NCI-H526 treated with DMSO at 0.1 percent for 48 hours (cell line): ENCODE results near the gene PDCL3.
A peak's percentile ranks its signal among the peaks of the same experiment; 100 is the strongest.

Source experiments
- DNase-seq: peaks from one replicate; lab custom pipeline; 2025; lab: John Stamatoyannopoulos, UW

Gene PDCL3

GRCh38 chr2:100562613-100563406, at the start of gene PDCL3:
TSS of gene PDCL3 (plus strand) at chr2:100562993. CDS start at chr2:100563068, 75 bp downstream.
- peak; percentile 96 for DNase-seq

- DNase-seq, result no peak
These were observed 49.1 kb upstream of the PDCL3 start for GRCh38 chr2:100513650-100514049.

- no peak for DNase-seq
These were observed 45.2 kb upstream of the PDCL3 start for GRCh38 chr2:100517556-100517955.

- no peak for DNase-seq
These were observed 44.0 kb upstream of the PDCL3 start for GRCh38 chr2:100518801-100519200.

GRCh38 chr2:100520224-100520623, 42.6 kb upstream of the PDCL3 start:
- no peak for DNase-seq

GRCh38 chr2:100522430-100522829, 40.4 kb upstream of the PDCL3 start:
- no peak for DNase-seq

- DNase-seq, result no peak
These were observed 38.5 kb upstream of the PDCL3 start for GRCh38 chr2:100524331-100524730.

GRCh38 chr2:100526868-100527267, 35.9 kb upstream of the PDCL3 start:
- DNase-seq, result no peak

GRCh38 chr2:100527440-100528015, 35.3 kb upstream of the PDCL3 start:
- no peak for DNase-seq

GRCh38 chr2:100529176-100529575, 33.6 kb upstream of the PDCL3 start:
- no peak for DNase-seq

GRCh38 chr2:100529900-100530299, 32.9 kb upstream of the PDCL3 start:
- DNase-seq, result no peak

GRCh38 chr2:100535855-100536254, 26.9 kb upstream of the PDCL3 start:
- DNase-seq, result no peak

- DNase-seq, result no peak
These were observed 24.9 kb upstream of the PDCL3 start for GRCh38 chr2:100537918-100538317.

- no peak for DNase-seq
These were observed 23.6 kb upstream of the PDCL3 start for GRCh38 chr2:100539221-100539620.

GRCh38 chr2:100541404-100541803, 21.4 kb upstream of the PDCL3 start:
- DNase-seq, result no peak

GRCh38 chr2:100542418-100542817, 20.4 kb upstream of the PDCL3 start:
- DNase-seq, result no peak

- no peak for DNase-seq
These were observed 17.7 kb upstream of the PDCL3 start for GRCh38 chr2:100544911-100545596.

- DNase-seq, result no peak
These were observed 16.3 kb upstream of the PDCL3 start for GRCh38 chr2:100546469-100546868.

GRCh38 chr2:100548771-100549170, 14.0 kb upstream of the PDCL3 start:
- DNase-seq, result no peak

- no peak for DNase-seq
These were observed 11.5 kb upstream of the PDCL3 start for GRCh38 chr2:100551303-100551702.

- DNase-seq, result no peak
These were observed 7.9 kb upstream of the PDCL3 start for GRCh38 chr2:100554798-100555407.

- DNase-seq, result no peak
These were observed 6.0 kb upstream of the PDCL3 start for GRCh38 chr2:100556746-100557145.
